ENCODE measurements around the gene RNASE11.

RNASE11 gene

DNA sequence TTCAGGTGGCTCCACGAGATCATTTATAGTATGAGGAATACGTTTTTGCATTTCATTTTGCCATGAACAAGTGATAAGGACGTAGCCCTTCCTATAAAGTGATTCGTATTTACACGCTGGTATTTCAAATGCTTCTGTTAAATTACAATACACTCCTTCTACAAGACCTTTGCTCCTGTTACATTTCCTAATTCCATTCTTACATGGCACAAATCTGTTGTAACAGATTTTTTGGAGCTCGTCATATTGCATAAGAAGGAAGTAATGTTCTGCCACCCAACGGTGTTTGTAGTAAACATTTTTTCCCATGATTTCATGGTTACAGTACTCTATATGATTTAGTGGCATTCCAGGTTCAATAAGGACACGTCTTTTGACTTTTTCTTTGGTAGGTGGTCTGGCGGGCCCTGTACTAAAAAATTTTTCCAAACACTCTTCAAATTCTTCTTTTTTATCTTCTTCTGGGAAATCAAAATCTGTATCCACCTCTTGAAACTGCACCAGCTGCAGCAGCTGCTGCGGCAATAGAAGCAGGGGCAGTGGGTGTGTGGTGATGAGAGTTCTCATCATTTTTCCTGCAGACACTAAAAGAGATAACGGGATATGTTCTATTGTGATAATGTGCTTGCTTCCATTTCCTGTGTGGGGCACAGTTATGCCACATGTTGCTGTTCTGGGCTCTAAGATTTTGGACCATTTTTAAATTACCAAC lies 31.1 kb downstream of the RNASE11 start:
- no peak for TF ChIP-seq ZFX (IDR thresholded peaks at IDR 0.05; ENCODE audit: borderline replicate concordance)
- TF ChIP-seq, protein P1, sequence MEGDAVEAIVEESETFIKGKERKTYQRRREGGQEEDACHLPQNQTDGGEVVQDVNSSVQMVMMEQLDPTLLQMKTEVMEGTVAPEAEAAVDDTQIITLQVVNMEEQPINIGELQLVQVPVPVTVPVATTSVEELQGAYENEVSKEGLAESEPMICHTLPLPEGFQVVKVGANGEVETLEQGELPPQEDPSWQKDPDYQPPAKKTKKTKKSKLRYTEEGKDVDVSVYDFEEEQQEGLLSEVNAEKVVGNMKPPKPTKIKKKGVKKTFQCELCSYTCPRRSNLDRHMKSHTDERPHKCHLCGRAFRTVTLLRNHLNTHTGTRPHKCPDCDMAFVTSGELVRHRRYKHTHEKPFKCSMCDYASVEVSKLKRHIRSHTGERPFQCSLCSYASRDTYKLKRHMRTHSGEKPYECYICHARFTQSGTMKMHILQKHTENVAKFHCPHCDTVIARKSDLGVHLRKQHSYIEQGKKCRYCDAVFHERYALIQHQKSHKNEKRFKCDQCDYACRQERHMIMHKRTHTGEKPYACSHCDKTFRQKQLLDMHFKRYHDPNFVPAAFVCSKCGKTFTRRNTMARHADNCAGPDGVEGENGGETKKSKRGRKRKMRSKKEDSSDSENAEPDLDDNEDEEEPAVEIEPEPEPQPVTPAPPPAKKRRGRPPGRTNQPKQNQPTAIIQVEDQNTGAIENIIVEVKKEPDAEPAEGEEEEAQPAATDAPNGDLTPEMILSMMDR (IDR thresholded peaks at IDR 0.05) = no peak
- H3K27ac ChIP-seq = no peak overlapping the region

DNA sequence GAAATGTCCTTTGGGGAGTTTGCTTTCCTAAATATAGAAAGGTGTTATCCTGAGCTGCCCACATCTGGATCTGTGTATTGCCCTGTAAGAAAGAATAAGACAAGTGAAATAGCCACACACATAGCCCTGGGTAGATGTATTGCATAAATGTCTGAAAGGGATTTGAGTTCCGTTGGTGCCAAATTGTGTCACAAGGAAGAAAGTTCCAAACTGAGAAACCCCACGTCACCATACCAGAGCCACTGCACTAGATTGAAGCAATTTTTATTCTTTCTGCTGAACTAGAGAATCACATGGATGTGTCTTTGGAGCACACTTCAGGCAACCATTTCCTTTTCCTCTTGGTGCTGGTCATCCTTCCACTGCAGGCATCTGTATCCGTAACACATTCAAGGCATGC lies 32.0 kb downstream of the RNASE11 start:
- TF ChIP-seq ZFX (IDR thresholded peaks at IDR 0.05; ENCODE audit: borderline replicate concordance) = no peak
- TF ChIP-seq, protein P1 (IDR thresholded peaks at IDR 0.05) = no peak
- H3K27ac ChIP-seq = no peak overlapping the region

DNA sequence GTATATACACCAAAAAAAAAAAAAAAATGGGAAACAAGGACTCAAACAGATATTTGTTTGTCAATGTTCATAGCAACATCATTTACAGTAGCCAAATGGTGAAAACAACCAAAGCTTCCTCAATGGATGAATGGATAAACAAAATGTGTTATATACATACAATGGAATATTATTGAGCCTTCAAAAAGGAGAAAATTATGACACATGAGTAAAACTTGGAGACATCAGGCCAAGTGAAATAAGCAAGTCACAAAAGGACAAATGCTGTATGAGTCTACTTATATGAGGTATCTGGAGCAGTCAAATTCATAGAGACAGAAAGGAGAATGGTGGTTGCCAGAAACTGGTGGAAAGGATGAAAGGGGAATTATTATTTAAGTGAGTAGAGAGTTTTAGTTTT lies 34.8 kb downstream of the RNASE11 start:
- TF ChIP-seq, protein P1 (IDR thresholded peaks at IDR 0.05) = no peak
- TF ChIP-seq ZFX (IDR thresholded peaks at IDR 0.05; ENCODE audit: borderline replicate concordance) = no peak
- H3K27ac ChIP-seq = no peak overlapping the region

DNA sequence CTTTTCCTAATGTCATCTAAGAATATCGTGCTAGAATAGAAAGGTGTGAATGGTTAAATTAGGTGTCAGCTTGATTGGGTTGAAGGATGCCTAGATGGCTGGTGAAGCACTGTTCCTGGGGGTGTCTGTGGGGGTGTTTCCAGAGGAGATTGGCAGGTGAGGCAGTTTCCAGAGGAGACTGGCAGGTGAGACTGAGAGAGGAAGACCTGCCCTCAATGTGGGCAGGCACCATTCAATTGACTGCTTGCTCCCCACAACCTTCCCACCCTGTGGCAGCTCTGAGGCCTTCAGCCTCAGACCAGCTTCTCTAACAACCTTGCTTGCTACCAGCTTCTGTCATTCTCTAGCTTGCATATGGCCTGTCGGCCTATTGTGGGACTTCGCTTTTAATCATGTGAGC lies 36.2 kb downstream of the RNASE11 start:
- no peak overlapping the region for H3K27ac ChIP-seq
- TF ChIP-seq ZFX (IDR thresholded peaks at IDR 0.05; ENCODE audit: borderline replicate concordance) = no peak
- TF ChIP-seq, protein P1 (IDR thresholded peaks at IDR 0.05) = no peak

DNA sequence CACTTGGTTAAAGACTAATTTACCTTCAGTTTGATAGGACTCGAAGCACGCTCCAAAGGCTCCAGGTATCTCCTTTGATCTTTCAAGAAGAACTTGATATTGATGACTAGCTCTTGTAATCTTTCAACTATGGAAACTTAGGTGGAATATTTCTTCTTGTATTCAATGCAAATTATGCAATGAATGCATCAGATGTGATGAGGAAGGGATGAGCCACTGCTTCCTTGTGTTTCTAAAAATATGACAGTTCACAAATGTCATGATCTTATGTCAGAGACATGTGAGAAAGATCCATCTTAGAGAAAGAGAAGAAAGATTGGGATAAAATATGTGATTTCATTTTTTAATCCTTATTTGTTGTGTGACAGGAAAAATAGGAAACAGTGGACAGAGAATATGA lies 36.9 kb downstream of the RNASE11 start:
- TF ChIP-seq ZFX (IDR thresholded peaks at IDR 0.05; ENCODE audit: borderline replicate concordance) = no peak
- TF ChIP-seq, protein P1 (IDR thresholded peaks at IDR 0.05) = no peak
- no peak overlapping the region for H3K27ac ChIP-seq

DNA sequence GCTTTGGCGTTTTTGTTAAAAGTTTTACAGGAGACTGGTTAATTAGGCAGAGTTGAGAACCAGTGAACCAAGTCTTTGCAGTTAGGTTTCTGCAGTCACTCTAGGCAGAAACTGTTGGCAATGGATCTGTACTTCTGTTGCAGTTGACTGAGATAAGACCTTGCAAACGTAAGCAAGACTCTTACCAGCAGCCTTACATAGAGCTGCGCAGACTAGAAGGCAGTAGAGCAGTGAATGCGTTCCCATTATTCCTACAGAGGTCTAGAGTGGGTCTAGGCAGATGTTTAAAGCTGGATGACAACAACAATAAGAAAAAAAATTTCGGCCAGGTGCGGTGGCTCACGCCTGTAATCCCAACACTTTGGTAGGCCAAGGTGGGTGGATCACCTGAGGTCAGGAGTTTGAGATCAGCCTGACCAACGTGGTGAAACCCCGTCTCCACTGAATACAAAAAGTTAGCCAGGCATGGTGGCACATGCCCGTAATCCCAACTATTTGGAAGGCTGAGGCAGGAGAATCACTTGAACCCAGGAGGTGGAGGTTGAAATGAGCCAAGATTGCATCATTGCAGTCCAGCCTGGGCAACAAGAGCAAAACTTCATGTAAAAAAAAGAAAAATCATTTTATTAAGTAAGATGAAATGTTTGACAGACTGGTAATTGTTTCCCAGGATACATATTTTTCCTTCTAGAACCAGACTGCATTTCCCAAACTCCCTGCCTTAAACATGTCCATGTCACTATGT lies 39.2 kb downstream of the RNASE11 start:
- TF ChIP-seq, protein P1 (IDR thresholded peaks at IDR 0.05) = no peak
- no peak for TF ChIP-seq ZFX (IDR thresholded peaks at IDR 0.05; ENCODE audit: borderline replicate concordance)
- H3K27ac ChIP-seq = no peak overlapping the region

DNA sequence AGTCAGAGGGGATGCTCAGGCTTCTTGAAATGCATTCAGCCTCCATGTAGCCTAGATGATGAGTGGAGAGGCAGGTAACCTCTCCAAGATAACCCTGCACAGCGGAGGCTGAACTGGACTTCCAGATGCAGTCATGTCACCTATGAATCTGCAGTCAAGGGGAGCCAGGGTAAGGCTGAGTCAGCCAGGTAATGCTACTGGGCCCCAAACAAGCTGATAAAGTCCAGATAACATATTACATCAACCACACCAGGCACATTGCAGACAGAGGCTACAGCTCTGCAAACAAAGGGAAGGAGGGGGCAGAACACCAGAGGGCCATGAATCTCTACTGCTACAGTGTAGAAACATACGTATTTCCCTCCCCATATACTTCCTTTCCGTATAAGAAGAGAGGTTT lies 40.9 kb downstream of the RNASE11 start:
- H3K27ac ChIP-seq = no peak overlapping the region
- no peak for TF ChIP-seq ZFX (IDR thresholded peaks at IDR 0.05; ENCODE audit: borderline replicate concordance)
- TF ChIP-seq, protein P1 (IDR thresholded peaks at IDR 0.05) = no peak
